Loucy (cell line): ENCODE results near the gene GIT2.

Experiments used
- EZH2phosphoT487 ChIP-seq: fragments of 200-600 bp; IDR thresholded peaks from 2 replicates; pipeline ENCODE4 v1.6.1; 2018; ENCODE audit warnings: antibody characterized with exemption, mild to moderate bottlenecking, moderate library complexity, borderline replicate concordance
- TF ChIP-seq, protein P1 (sequence below): fragments of 200-600 bp; sonication (generic); conservative IDR thresholded peaks from 2 replicates; pipeline ENCODE4 v1.5.1; 2014; ENCODE audit warnings: mild to moderate bottlenecking, antibody characterized with exemption, low read length

DNA sequence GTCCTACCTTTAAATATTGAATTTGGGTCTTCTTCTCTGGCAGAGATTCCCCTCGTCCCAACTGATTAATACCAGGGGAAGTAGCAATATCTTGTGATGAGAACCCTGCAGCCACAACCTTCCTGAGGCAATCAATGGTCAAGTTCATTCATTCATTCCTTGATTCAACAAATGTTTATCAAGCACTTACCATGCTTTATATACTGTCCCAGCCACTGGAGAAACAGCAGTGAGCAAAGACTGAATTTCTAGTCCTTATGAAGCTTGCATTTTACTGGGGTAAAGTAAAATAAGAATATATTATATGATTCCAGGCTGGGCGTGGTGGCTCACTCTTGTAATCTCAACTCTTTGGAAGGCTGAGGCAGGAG, 300 bp upstream of the GIT2 start:
- TF ChIP-seq, protein P1, sequence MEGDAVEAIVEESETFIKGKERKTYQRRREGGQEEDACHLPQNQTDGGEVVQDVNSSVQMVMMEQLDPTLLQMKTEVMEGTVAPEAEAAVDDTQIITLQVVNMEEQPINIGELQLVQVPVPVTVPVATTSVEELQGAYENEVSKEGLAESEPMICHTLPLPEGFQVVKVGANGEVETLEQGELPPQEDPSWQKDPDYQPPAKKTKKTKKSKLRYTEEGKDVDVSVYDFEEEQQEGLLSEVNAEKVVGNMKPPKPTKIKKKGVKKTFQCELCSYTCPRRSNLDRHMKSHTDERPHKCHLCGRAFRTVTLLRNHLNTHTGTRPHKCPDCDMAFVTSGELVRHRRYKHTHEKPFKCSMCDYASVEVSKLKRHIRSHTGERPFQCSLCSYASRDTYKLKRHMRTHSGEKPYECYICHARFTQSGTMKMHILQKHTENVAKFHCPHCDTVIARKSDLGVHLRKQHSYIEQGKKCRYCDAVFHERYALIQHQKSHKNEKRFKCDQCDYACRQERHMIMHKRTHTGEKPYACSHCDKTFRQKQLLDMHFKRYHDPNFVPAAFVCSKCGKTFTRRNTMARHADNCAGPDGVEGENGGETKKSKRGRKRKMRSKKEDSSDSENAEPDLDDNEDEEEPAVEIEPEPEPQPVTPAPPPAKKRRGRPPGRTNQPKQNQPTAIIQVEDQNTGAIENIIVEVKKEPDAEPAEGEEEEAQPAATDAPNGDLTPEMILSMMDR: no peak
- no peak for TF ChIP-seq EZH2phosphoT487
